Posterior vena cava (tissue), 2 donors: ENCODE results near the gene TRIM2. TPM values are rescaled to one million over a fixed set of nuclear protein-coding genes. Genes with fewer than 3 reads are reported as not detected.
"Not testable (repeated sequence)": the region's sequence is repeated elsewhere in the genome, so short reads cannot be mapped to it uniquely, and the experiment has no call there.

ENCODE experiments used
- DNase-seq: peaks from one replicate; pipeline ENCODE4 v3.0.0-alpha.2; 2020; ENCODE audit warnings: low spot score
- intact Hi-C, 2 donors: fragments of 100-400 bp; cut with DNase I; formaldehyde crosslinking; loops; one replicate each; pipeline versions ENCODE4 v1.14.1 to v1.14.2; 2022 to 2023
- total RNA-seq, 2 donors: library from RNA; stranded (reverse); fragmentation: NEBNext Ultra II Directional; extraction: Animal tissue kit (Norgen Biotek cat#: 25700); gene quantifications; one replicate each; pipeline ENCODE4 v1.2.1, GENCODE V29; 2021
- donor health status: DM: yes; HTN: yes; CAD: no.
- donor health status: DM: yes; HTN: yes; CAD: no.

Gene TRIM2
- total RNA-seq, 2 donors from 2014 or later = 28.2 to 29.1 TPM

- DNase-seq = no peak
- intact Hi-C loops = no loop called here
Observed at GRCh38 chr4:153185331-153185852, 18.9 kb upstream of the TRIM2 start.

- intact Hi-C loops = no loop called here
- no peak for DNase-seq
Observed at GRCh38 chr4:153186046-153186728, 18.1 kb upstream of the TRIM2 start.

- intact Hi-C loops = no loop called here
- no peak for DNase-seq
Observed at GRCh38 chr4:153189016-153189801, 15.0 kb upstream of the TRIM2 start.

- intact Hi-C loops = no loop called here
- DNase-seq = no peak
Observed at GRCh38 chr4:153191795-153192363, 12.4 kb upstream of the TRIM2 start.

GRCh38 chr4:153197301-153197700 is 6.9 kb upstream of the TRIM2 start:
- DNase-seq = no peak
- intact Hi-C loops = no loop called here

- intact Hi-C loops = no loop called here
- no peak for DNase-seq
Observed at GRCh38 chr4:153198719-153199118, 5.5 kb upstream of the TRIM2 start.

- intact Hi-C loops, DNase-seq: not testable (repeated sequence)
Observed at GRCh38 chr4:153203746-153204145, 497 bp upstream of the TRIM2 start.

- DNase-seq = no peak
- intact Hi-C loops = no loop called here
Observed at GRCh38 chr4:153204728-153205648, 745 bp downstream of the TRIM2 start.

GRCh38 chr4:153205757-153206156 is 1.5 kb downstream of the TRIM2 start:
- no peak for DNase-seq
- intact Hi-C loops = no loop called here

GRCh38 chr4:153206534-153206933 is 2.3 kb downstream of the TRIM2 start:
- no peak for DNase-seq
- intact Hi-C loops = no loop called here

- no peak for DNase-seq
- intact Hi-C loops = no loop called here
Observed at GRCh38 chr4:153207027-153207426, 2.8 kb downstream of the TRIM2 start.

GRCh38 chr4:153207567-153207966 is 3.3 kb downstream of the TRIM2 start:
- no peak for DNase-seq
- intact Hi-C loops = no loop called here

GRCh38 chr4:153209410-153209809 is 5.2 kb downstream of the TRIM2 start:
- DNase-seq = no peak
- intact Hi-C loops = no loop called here

- no peak for DNase-seq
- intact Hi-C loops = no loop called here
Observed at GRCh38 chr4:153210727-153211126, 6.5 kb downstream of the TRIM2 start.

- no peak for DNase-seq
- intact Hi-C loops = no loop called here
Observed at GRCh38 chr4:153211986-153212728, 7.9 kb downstream of the TRIM2 start.

- intact Hi-C loops = no loop called here
- no peak for DNase-seq
Observed at GRCh38 chr4:153212736-153213135, 8.5 kb downstream of the TRIM2 start.

- intact Hi-C loops = no loop called here
- no peak for DNase-seq
Observed at GRCh38 chr4:153215921-153216320, 11.7 kb downstream of the TRIM2 start.

GRCh38 chr4:153216546-153216945 is 12.3 kb downstream of the TRIM2 start:
- intact Hi-C loops = no loop called here
- no peak for DNase-seq

- intact Hi-C loops = no loop called here
- no peak for DNase-seq
Observed at GRCh38 chr4:153217440-153217839, 13.2 kb downstream of the TRIM2 start.
